Measurements from ENCODE around the gene CHID1. TPM values are rescaled to one million over a fixed set of nuclear protein-coding genes. Genes with fewer than 3 reads are reported as not detected.

The CHID1 gene
- total and polyA plus RNA-seq, 2 of the 8 experiments (the other 6 are each of a cell fraction or from before 2014, with no cell fraction given), result 81.2 to 88.5 TPM

DNA sequence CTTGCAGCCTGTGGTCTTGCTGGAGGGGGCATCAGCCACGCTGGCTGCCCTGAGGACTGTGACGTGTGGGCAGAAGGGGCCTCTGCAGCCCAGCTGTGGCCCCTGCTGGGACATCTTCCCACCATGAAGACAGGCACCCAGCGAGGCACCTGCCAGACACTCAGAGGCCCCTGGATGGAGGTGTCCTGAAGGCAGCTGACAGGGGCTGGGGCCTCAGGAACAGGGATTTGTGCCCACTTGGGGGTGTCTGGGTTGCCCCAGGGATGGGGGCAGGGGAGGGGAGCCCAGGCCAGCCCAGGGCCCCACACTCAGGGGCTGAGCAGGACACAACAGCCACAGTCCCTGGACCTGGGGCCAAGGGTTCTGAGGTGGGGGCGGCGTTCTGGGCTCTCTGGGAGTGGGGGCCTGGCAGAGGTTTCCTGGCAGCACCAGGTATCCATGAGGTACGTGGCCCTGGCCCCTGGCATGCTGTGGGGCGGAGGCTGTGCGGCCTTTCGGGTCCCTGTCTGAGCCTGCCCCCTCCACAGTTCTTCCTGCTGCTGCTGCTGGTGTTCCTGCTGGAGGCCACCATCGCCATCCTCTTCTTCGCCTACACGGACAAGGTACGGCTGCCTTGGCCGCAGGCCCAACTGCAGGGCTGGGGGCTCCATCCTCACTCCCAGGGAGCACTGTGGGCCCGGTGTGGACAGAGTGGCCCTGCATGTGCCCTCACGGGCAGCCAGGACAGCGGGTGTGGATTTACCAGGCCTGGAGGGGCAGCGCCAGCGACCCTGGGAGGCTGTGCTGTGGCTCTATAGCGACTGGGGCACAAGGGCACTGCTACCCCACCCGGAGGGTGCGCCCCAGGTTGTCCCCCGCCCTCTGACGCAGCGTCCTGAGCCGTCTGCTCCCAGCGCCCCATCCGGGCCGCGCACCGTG, 46.4 kb downstream of the CHID1 start:
- Histone ChIP-seq H2BK20ac (ENCODE audit: low read length) (no peak overlapping the region), H3K23me2 (ENCODE audit: low read depth, low read length) (no peaks in the 10 kb centered on the region), H4K20me1 (replicated peaks in 1 of 2; ENCODE audit: control insufficient read depth in 1 of 2, insufficient read depth in 2 of 2, low read length in 2 of 2) (peaks cover 7 to 44% of the 10 kb centered on the region in 2 experiments), H2AK5ac (ENCODE audit: low read depth, low read length) (no peak overlapping the region), H3K79me2 (ENCODE audit: control insufficient read depth in 1 of 2, insufficient read depth in 2 of 2, low read length in 2 of 2) (no peaks in the 10 kb centered on the region), H3K23ac (ENCODE audit: insufficient read length) (no peak overlapping the region), H2BK15ac (ENCODE audit: low read length) (no peak overlapping the region), H3K79me1 (ENCODE audit: low read depth, low read length) (no peaks in the 10 kb centered on the region; the same call in 1 of the 2 replicates), H4K91ac (replicated peaks; ENCODE audit: insufficient read length, low read length) (peak overlapping the region; percentile 79), H3K4me2 (ENCODE audit: insufficient read depth in 1 of 2, low read depth in 2 of 2, low read length in 2 of 2) (no peak overlapping the region), H2AFZ (ENCODE audit: low read length) (no peak overlapping the region), H4K5ac (ENCODE audit: insufficient read length, low read depth, low read length) (peak overlapping the region; percentile 13), H2BK12ac (ENCODE audit: low read depth, low read length) (no peak overlapping the region), H3K27ac (ENCODE audit: low read depth, low read length) (no peak overlapping the region), H3K4me1 (replicated peaks in 1 of 4; ENCODE audit: control insufficient read depth in 3 of 4, insufficient read depth in 4 of 4, low read length in 3 of 4) (peaks cover 0 to 31% (median 25%) of the 10 kb centered on the region in 4 experiments; a peak in 6 of 7 replicates), H3K27me3 (replicated peaks in 1 of 4; ENCODE audit: control insufficient read depth in 3 of 4, extremely low read depth in 1 of 4, insufficient read depth in 3 of 4, low read length in 3 of 4) (no peaks in the 10 kb centered on the region; a peak in 1 of 7 replicates), H4K8ac (ENCODE audit: extremely low read depth, insufficient read depth, low read length) (no peak overlapping the region; the same call in 1 of the 2 replicates), H3K4ac (replicated peaks; ENCODE audit: insufficient read length, low read depth, low read length) (no peak overlapping the region), H3K18ac (ENCODE audit: extremely low read depth, low read length) (no peak overlapping the region; the same call in 1 of the 2 replicates), H3K14ac (ENCODE audit: insufficient read length) (no peak overlapping the region), H3K36me3 (ENCODE audit: control insufficient read depth in 2 of 4, insufficient read depth in 4 of 4, low read length in 3 of 4) (peaks cover 0 to 4% (median 0%) of the 10 kb centered on the region in 4 experiments; a peak in 3 of 8 replicates), H3K4me3 (ENCODE audit: extremely low read depth in 1 of 4, insufficient read depth in 2 of 4, low read depth in 3 of 4, low read length in 4 of 4) (no peak overlapping the region), H3K9me3 (ENCODE audit: insufficient read depth in 2 of 2, low read depth in 1 of 2, low read length in 1 of 2) (no peaks in the 10 kb centered on the region), H3K9ac (replicated peaks in 1 of 4; ENCODE audit: extremely low read depth in 1 of 4, low read depth in 3 of 4, low read length in 3 of 4) (no peak overlapping the region), H3K56ac (replicated peaks; ENCODE audit: insufficient read length, low read depth, low read length) (no peak overlapping the region), H2BK120ac (replicated peaks; ENCODE audit: low read depth, low read length) (no peak overlapping the region), H2BK5ac (ENCODE audit: low read depth, low read length) (no peak overlapping the region)
- TF ChIP-seq POLR2A (IDR thresholded peaks at IDR 0.05; ENCODE audit: control extremely low read depth in 1 of 2, low read depth in 2 of 2, low read length in 2 of 2) (no peak; a peak in 1 of 3 replicates), POLR2AphosphoS5 (IDR thresholded peaks at IDR 0.05; ENCODE audit: low read depth, low read length) (peak; percentile 19; the same call in 1 of the 2 replicates)
- TF ChIP-seq, protein P1, sequence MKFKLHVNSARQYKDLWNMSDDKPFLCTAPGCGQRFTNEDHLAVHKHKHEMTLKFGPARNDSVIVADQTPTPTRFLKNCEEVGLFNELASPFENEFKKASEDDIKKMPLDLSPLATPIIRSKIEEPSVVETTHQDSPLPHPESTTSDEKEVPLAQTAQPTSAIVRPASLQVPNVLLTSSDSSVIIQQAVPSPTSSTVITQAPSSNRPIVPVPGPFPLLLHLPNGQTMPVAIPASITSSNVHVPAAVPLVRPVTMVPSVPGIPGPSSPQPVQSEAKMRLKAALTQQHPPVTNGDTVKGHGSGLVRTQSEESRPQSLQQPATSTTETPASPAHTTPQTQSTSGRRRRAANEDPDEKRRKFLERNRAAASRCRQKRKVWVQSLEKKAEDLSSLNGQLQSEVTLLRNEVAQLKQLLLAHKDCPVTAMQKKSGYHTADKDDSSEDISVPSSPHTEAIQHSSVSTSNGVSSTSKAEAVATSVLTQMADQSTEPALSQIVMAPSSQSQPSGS (IDR thresholded peaks at IDR 0.05; ENCODE audit: low read length), result no peak
- CTCF ChIA-PET (ENCODE audit: partially characterized antibody), result interaction anchor here (1.0 to 6.3 kb wide), 7 partner anchors 8 to 191 kb away, joined by 3 to 35 read pairs (median 4); no protein-coding TSS in a partner anchor
- POLR2A ChIA-PET (ENCODE audit: partially characterized antibody), result interaction anchor here (0.6 to 13.8 kb wide), 14 partner anchors 11 to 625 kb away, joined by 3 to 234 read pairs (median 4); partner anchors contain the start of genes CD151, POLR2L and TSPAN4
- DNase-seq (ENCODE audit: low read depth in 1 of 2, low spot score in 2 of 2) (peak in 1 of 2 experiments; percentile 53), FAIRE-seq (no peak)
- WGBS, 2 experiments (ENCODE audit: extremely low coverage in 1 of 2, insufficient coverage in 1 of 2, insufficient read length in 1 of 2, insufficient replicate concordance in 2 of 2, low coverage in 1 of 2, low lambda C conversion rate in 2 of 2, missing lambda C conversion rate in 1 of 2), result 93% methylated on average over 31 of the region's 31 CpGs; no CpG with 5 or more reads in 1 of the 2 experiments
